Measurements from ENCODE around the gene FHOD3.

FHOD3 gene

GRCh38 chr18:36668349-36668748 is 370.8 kb downstream of the FHOD3 start:
- no peak for DNase-seq (ENCODE audit: low read depth)
- no peak overlapping the region for H3K4me3 ChIP-seq (ENCODE audit: low read depth, low read length)
- TF ChIP-seq, protein P1, sequence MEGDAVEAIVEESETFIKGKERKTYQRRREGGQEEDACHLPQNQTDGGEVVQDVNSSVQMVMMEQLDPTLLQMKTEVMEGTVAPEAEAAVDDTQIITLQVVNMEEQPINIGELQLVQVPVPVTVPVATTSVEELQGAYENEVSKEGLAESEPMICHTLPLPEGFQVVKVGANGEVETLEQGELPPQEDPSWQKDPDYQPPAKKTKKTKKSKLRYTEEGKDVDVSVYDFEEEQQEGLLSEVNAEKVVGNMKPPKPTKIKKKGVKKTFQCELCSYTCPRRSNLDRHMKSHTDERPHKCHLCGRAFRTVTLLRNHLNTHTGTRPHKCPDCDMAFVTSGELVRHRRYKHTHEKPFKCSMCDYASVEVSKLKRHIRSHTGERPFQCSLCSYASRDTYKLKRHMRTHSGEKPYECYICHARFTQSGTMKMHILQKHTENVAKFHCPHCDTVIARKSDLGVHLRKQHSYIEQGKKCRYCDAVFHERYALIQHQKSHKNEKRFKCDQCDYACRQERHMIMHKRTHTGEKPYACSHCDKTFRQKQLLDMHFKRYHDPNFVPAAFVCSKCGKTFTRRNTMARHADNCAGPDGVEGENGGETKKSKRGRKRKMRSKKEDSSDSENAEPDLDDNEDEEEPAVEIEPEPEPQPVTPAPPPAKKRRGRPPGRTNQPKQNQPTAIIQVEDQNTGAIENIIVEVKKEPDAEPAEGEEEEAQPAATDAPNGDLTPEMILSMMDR (IDR thresholded peaks at IDR 0.05; ENCODE audit: control insufficient read depth, extremely low read depth, insufficient read depth) = no peak

GRCh38 chr18:36672437-36673344 is 375.2 kb downstream of the FHOD3 start:
- H3K4me3 ChIP-seq (ENCODE audit: low read depth, low read length) = peak overlapping the region; percentile 26
- no peak for DNase-seq (ENCODE audit: low read depth)
- TF ChIP-seq, protein P1 (IDR thresholded peaks at IDR 0.05; ENCODE audit: control insufficient read depth, extremely low read depth, insufficient read depth) = no peak

DNA sequence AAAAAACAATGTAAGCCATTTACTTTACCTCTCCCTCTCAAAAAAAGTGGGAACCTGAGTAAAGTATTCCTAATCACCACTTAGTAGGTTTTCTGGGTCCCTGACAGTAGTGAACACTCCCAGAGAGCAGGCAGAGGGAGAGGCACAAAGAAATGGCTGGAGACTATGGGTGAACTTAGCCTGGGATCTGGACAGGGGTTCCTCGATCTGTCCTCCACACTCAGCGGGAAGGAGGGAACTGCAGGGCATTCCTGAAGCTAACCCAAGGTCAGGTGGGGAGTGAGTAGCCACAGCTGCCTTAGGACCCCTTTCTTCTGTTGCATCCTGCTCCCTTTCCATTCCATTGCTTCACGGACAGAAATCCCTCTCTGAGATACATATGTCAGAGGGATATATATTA is 375.9 kb downstream of the FHOD3 start:
- DNase-seq (ENCODE audit: low read depth) = no peak
- no peak overlapping the region for H3K4me3 ChIP-seq (ENCODE audit: low read depth, low read length)
- TF ChIP-seq, protein P1 (IDR thresholded peaks at IDR 0.05; ENCODE audit: control insufficient read depth, extremely low read depth, insufficient read depth) = no peak

GRCh38 chr18:36675076-36675475 is 377.6 kb downstream of the FHOD3 start:
- no peak for DNase-seq (ENCODE audit: low read depth)
- H3K4me3 ChIP-seq (ENCODE audit: low read depth, low read length) = no peak overlapping the region
- TF ChIP-seq, protein P1 (IDR thresholded peaks at IDR 0.05; ENCODE audit: control insufficient read depth, extremely low read depth, insufficient read depth) = no peak

- TF ChIP-seq, protein P1 (IDR thresholded peaks at IDR 0.05; ENCODE audit: control insufficient read depth, extremely low read depth, insufficient read depth) = no peak
- H3K4me3 ChIP-seq (ENCODE audit: low read depth, low read length) = no peak overlapping the region
- DNase-seq (ENCODE audit: low read depth) = no peak
These were observed 378.0 kb downstream of the FHOD3 start for GRCh38 chr18:36675542-36675941.

GRCh38 chr18:36676629-36677028 is 379.1 kb downstream of the FHOD3 start:
- no peak for DNase-seq (ENCODE audit: low read depth)
- H3K4me3 ChIP-seq (ENCODE audit: low read depth, low read length) = no peak overlapping the region
- TF ChIP-seq, protein P1 (IDR thresholded peaks at IDR 0.05; ENCODE audit: control insufficient read depth, extremely low read depth, insufficient read depth) = no peak

Measured in LNCaP clone FGC (cell line).